Measurements from ENCODE around the gene USP54.

The USP54 gene

DNA sequence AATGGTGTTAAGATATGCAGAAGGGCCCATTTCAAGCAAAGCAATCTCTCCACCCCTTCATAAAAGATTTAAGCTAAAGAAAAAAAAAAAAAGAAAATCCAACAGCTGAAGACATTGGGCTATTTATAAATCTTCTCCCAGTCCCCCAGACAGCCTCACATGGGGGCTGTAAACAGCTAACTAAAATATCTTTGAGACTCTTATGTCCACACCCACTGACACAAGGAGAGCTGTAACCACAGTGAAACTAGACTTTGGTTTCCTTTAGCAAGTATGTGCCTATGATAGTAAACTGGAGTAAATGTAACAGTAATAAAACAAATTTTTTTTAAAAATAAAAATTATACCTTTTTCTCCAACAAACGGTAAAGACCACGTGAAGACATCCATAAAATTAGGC is 123.9 kb downstream of the USP54 start:
- TF ChIP-seq, protein P1, sequence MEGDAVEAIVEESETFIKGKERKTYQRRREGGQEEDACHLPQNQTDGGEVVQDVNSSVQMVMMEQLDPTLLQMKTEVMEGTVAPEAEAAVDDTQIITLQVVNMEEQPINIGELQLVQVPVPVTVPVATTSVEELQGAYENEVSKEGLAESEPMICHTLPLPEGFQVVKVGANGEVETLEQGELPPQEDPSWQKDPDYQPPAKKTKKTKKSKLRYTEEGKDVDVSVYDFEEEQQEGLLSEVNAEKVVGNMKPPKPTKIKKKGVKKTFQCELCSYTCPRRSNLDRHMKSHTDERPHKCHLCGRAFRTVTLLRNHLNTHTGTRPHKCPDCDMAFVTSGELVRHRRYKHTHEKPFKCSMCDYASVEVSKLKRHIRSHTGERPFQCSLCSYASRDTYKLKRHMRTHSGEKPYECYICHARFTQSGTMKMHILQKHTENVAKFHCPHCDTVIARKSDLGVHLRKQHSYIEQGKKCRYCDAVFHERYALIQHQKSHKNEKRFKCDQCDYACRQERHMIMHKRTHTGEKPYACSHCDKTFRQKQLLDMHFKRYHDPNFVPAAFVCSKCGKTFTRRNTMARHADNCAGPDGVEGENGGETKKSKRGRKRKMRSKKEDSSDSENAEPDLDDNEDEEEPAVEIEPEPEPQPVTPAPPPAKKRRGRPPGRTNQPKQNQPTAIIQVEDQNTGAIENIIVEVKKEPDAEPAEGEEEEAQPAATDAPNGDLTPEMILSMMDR (conservative IDR thresholded peaks at IDR 0.05; ENCODE audit: low read length), result no peak
- no peak for TF ChIP-seq EZH2phosphoT487 (IDR thresholded peaks at IDR 0.05; ENCODE audit: borderline replicate concordance)
- Histone ChIP-seq H3K4me3 (ENCODE audit: low read length, poor library complexity, severe bottlenecking) (no peak overlapping the region), H3K9me2 (replicated peaks; ENCODE audit: low read depth, low read length) (no peaks in the 10 kb centered on the region), H3K9me3 (ENCODE audit: insufficient read depth, low read depth, low read length) (no peaks in the 10 kb centered on the region), H3F3A (ENCODE audit: low read depth) (no peaks in the 10 kb centered on the region), H2AFZ (ENCODE audit: low read length) (no peak overlapping the region), H4K20me1 (ENCODE audit: insufficient read depth, low read length, poor library complexity, severe bottlenecking) (no peaks in the 10 kb centered on the region), H3K27me3 (ENCODE audit: insufficient read depth, low read length, poor library complexity, severe bottlenecking) (no peaks in the 10 kb centered on the region), H3K4me1 (ENCODE audit: insufficient read depth, low read length, poor library complexity, severe bottlenecking) (no peaks in the 10 kb centered on the region), H3K79me2 (ENCODE audit: insufficient read depth, low read length) (no peaks in the 10 kb centered on the region), H3K9ac (ENCODE audit: low read depth, low read length, poor library complexity, severe bottlenecking) (no peak overlapping the region), H3K4me2 (ENCODE audit: low read depth, low read length, poor library complexity, severe bottlenecking) (no peak overlapping the region), H3K36me3 (ENCODE audit: insufficient read depth, low read length) (peaks cover 51% of the 10 kb centered on the region; the same call in 1 of the 2 replicates)

DNA sequence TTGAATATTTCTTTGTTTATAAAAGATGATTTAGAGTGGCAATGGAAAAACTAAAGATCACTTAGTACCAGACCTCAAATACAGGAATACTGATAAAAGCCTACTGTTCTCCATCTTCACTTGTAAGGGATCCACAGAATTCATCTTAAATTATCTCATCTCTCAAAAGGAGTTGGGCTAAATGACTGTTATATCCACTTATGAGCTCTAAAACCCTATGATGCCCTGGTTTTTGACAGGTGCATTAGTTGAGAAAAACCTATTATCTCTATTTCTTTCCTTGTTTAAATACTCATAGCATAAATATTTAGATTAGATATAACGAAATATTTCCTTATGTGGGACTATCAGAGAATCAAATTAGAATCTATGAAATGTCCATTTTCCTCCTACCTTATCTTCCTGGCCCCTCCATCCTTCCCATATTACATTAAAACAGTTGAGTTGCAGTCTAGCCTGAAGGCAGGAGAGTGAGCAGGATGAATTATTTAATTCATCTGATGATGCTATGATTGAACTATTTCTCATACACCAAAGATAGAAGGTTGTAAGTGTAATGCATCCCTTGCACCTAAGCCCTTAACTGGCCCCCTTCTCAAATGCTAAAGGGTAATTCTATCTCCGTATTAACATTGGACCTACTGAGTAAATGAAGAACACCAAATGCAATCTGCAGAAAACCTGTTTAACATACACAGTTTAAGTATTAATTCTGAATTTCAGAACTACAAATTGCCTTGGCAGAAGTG is 125.0 kb downstream of the USP54 start:
- no peaks in the 10 kb centered on the region for H4K20me1 ChIP-seq (ENCODE audit: insufficient read depth, low read length, poor library complexity, severe bottlenecking)
- no peaks in the 10 kb centered on the region for H3F3A ChIP-seq (ENCODE audit: low read depth)
- no peak overlapping the region for H3K9ac ChIP-seq (ENCODE audit: low read depth, low read length, poor library complexity, severe bottlenecking)
- H3K4me3 ChIP-seq (ENCODE audit: low read length, poor library complexity, severe bottlenecking), result no peak overlapping the region
- TF ChIP-seq, protein P1 (conservative IDR thresholded peaks at IDR 0.05; ENCODE audit: low read length), result no peak
- TF ChIP-seq EZH2phosphoT487 (IDR thresholded peaks at IDR 0.05; ENCODE audit: borderline replicate concordance), result no peak
- H2AFZ ChIP-seq (ENCODE audit: low read length), result no peak overlapping the region
- no peak overlapping the region for H3K4me2 ChIP-seq (ENCODE audit: low read depth, low read length, poor library complexity, severe bottlenecking)
- no peaks in the 10 kb centered on the region for H3K79me2 ChIP-seq (ENCODE audit: insufficient read depth, low read length)
- H3K36me3 ChIP-seq (ENCODE audit: insufficient read depth, low read length), result peaks cover 40% of the 10 kb centered on the region; the same call in 1 of the 2 replicates
- H3K27me3 ChIP-seq (ENCODE audit: insufficient read depth, low read length, poor library complexity, severe bottlenecking), result no peaks in the 10 kb centered on the region
- H3K4me1 ChIP-seq (ENCODE audit: insufficient read depth, low read length, poor library complexity, severe bottlenecking), result no peaks in the 10 kb centered on the region
- no peaks in the 10 kb centered on the region for H3K9me3 ChIP-seq (ENCODE audit: insufficient read depth, low read depth, low read length)
- no peaks in the 10 kb centered on the region for H3K9me2 ChIP-seq (replicated peaks; ENCODE audit: low read depth, low read length)

DNA sequence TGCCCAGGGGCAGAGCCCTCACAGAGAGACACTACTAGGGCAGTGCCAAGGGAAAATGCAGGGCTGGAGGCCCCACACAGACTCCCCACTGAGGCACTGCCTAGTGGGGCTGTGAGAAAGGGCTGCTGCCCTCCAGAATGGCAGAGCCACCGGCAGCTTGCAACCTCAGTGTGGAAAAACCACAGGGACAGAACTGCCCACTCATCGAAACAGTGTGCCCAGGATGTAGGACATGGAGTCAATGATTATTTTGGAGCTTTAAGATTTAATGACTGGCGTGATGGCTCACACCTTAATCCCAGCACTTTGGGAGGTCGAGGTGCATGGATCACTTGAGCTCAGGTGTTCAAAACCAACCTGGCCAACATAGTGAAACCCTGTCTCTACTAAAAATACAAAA is 130.2 kb downstream of the USP54 start:
- Histone ChIP-seq H4K20me1 (ENCODE audit: insufficient read depth, low read length, poor library complexity, severe bottlenecking) (no peaks in the 10 kb centered on the region), H3K4me3 (ENCODE audit: low read length, poor library complexity, severe bottlenecking) (no peak overlapping the region)

More for the DNA sequence above, 130.2 kb downstream of the USP54 start:
- no peak overlapping the region for H2AFZ ChIP-seq (ENCODE audit: low read length)
- TF ChIP-seq, protein P1 (conservative IDR thresholded peaks at IDR 0.05; ENCODE audit: low read length), result no peak
- no peak for TF ChIP-seq EZH2phosphoT487 (IDR thresholded peaks at IDR 0.05; ENCODE audit: borderline replicate concordance)
- no peaks in the 10 kb centered on the region for H3K79me2 ChIP-seq (ENCODE audit: insufficient read depth, low read length)
- H3F3A ChIP-seq (ENCODE audit: low read depth), result no peaks in the 10 kb centered on the region
- H3K36me3 ChIP-seq (ENCODE audit: insufficient read depth, low read length), result peaks cover 11% of the 10 kb centered on the region; the same call in 1 of the 2 replicates
- H3K27me3 ChIP-seq (ENCODE audit: insufficient read depth, low read length, poor library complexity, severe bottlenecking), result no peaks in the 10 kb centered on the region
- H3K9me3 ChIP-seq (ENCODE audit: insufficient read depth, low read depth, low read length), result no peaks in the 10 kb centered on the region
- H3K9ac ChIP-seq (ENCODE audit: low read depth, low read length, poor library complexity, severe bottlenecking), result no peak overlapping the region
- H3K9me2 ChIP-seq (replicated peaks; ENCODE audit: low read depth, low read length), result no peaks in the 10 kb centered on the region
- no peaks in the 10 kb centered on the region for H3K4me1 ChIP-seq (ENCODE audit: insufficient read depth, low read length, poor library complexity, severe bottlenecking)
- H3K4me2 ChIP-seq (ENCODE audit: low read depth, low read length, poor library complexity, severe bottlenecking), result no peak overlapping the region
